HepG2 (cell line): ENCODE results near the gene RNF135. TPM values are rescaled to one million over a fixed set of nuclear protein-coding genes. Genes with fewer than 3 reads are reported as not detected.
A peak's percentile ranks its signal among the peaks of the same experiment; 100 is the strongest.
"Not testable (repeated sequence)": the region's sequence is repeated elsewhere in the genome, so short reads cannot be mapped to it uniquely, and the experiment has no call there.

Experiments used
- ATAC-seq: fragments of 200-7000 bp; cut with Tn5 transposase; 3 replicates; pipeline ENCODE4 v1.9.1; 2020; ENCODE audit warnings: mild to moderate bottlenecking, moderate library complexity
- BruUV-seq: library from RNA; stranded (reverse); fragments of 400-500 nt; replicated peaks from 2 replicates; lab custom pipeline; 2021; lab: Mats Ljungman, UMichigan
- CTCF ChIA-PET: fragments of 300-600 bp; formaldehyde crosslinking; extraction: SDS; loops from one replicate; lab custom pipeline; 2021; ENCODE audit warnings: low total read pairs, inconsistent platforms, low intra/inter-chr PET ratio; lab: Yijun Ruan, JAX
- POLR2A ChIA-PET: fragments of 350-600 bp; sonication (Branson Sonifier 250); formaldehyde crosslinking; loops from one replicate; lab custom pipeline; 2020; ENCODE audit warnings: antibody characterized with exemption, inconsistent platforms; lab: Yijun Ruan, JAX
- DNase-seq: peaks from one replicate; pipeline ENCODE4 v3.0.0-alpha.2; 2015; ENCODE audit warnings: low spot score
- FAIRE-seq: peaks from 3 replicates; lab custom pipeline; 2011; peaks lifted over from hg19 to GRCh38; lab: Jason Lieb, UNC
- H2AFZ ChIP-seq: one replicate; pipeline ENCODE4 v1.6.1; 2011; ENCODE audit warnings: low read length, inconsistent platforms
- H3K27ac ChIP-seq: fragments of 300-600 bp; 3 replicates; pipeline ENCODE4 v1.8.0; 2011; ENCODE audit warnings: mixed run types, mild to moderate bottlenecking, mixed read lengths, low read length, inconsistent platforms; ENCODE audit not compliant: insufficient read depth; ENCODE audit errors: extremely low read length
- H3K27me3 ChIP-seq, 2 experiments: fragments of 200-600 bp in 1 of 2; 2 replicates in 1 of 2; 3 replicates in 1 of 2; pipeline versions ENCODE4 v1.6.0 to v1.8.0; 2011; ENCODE audit warnings: low read length in 2 of 2, mild to moderate bottlenecking in 2 of 2, moderate library complexity in 2 of 2, inconsistent platforms in 1 of 2; ENCODE audit not compliant: insufficient read depth in 2 of 2, control insufficient read depth in 1 of 2
- H3K36me3 ChIP-seq, 2 experiments: fragments of 200-600 bp in 1 of 2; replicated peaks in 1 of 2; 2 replicates in 1 of 2; 3 replicates in 1 of 2; pipeline versions ENCODE4 v1.5.1 to v1.8.0; 2011; ENCODE audit warnings: low read length in 2 of 2, inconsistent platforms in 1 of 2; ENCODE audit not compliant: insufficient read depth in 2 of 2, control insufficient read depth in 1 of 2
- H3K4me1 ChIP-seq: 2 replicates; pipeline ENCODE4 v1.5.1; 2012; ENCODE audit warnings: low read length, inconsistent platforms; ENCODE audit not compliant: insufficient read depth
- H3K4me2 ChIP-seq: 2 replicates; pipeline ENCODE4 v1.6.0; 2011; ENCODE audit warnings: low read depth, low read length, inconsistent platforms
- H3K4me3 ChIP-seq, 3 experiments: fragments of 200-600 bp in 1 of 3; sonication (generic), shearing (Covaris generic) in 1 of 3; replicated peaks in 1 of 3; 2 replicates each; pipeline ENCODE4 v1.5.1; 2011 to 2016; ENCODE audit warnings: low read length in 3 of 3, inconsistent platforms in 2 of 3, low read depth in 2 of 3, mild to moderate bottlenecking in 2 of 3, control low read depth in 1 of 3, mixed read lengths in 1 of 3; ENCODE audit not compliant: insufficient read depth in 1 of 3
- H3K79me2 ChIP-seq: one replicate; pipeline ENCODE4 v1.6.1; 2011; ENCODE audit warnings: low read length, inconsistent platforms; ENCODE audit not compliant: insufficient read depth
- H3K9ac ChIP-seq: 2 replicates; pipeline ENCODE4 v1.6.0; 2011; ENCODE audit warnings: mild to moderate bottlenecking, low read depth, low read length, inconsistent platforms; ENCODE audit not compliant: insufficient read depth
- H3K9me3 ChIP-seq: 2 replicates; pipeline ENCODE4 v1.5.1; 2012; ENCODE audit warnings: mild to moderate bottlenecking, low read length
- H4K20me1 ChIP-seq: 2 replicates; pipeline ENCODE4 v1.6.0; 2011; ENCODE audit warnings: inconsistent platforms, mild to moderate bottlenecking, low read length, moderate library complexity; ENCODE audit not compliant: insufficient read depth
- FOXJ3 ChIP-seq: sonication (generic); formaldehyde crosslinking; IDR thresholded peaks from 2 replicates; pipeline ENCODE4 v1.4.0; 2020; ENCODE audit warnings: missing genetic modification reagents, mild to moderate bottlenecking, borderline replicate concordance
- JUN ChIP-seq: sonication (generic); formaldehyde crosslinking; IDR thresholded peaks from 2 replicates; pipeline ENCODE4 v1.4.0; 2020; ENCODE audit warnings: mild to moderate bottlenecking, missing genetic modification reagents
- KMT2B ChIP-seq: IDR thresholded peaks from 2 replicates; pipeline ENCODE4 v1.6.1; 2016; ENCODE audit warnings: missing genetic modification reagents, missing compliant biosample characterization
- MAFF ChIP-seq: IDR thresholded peaks from 2 replicates; pipeline ENCODE4 v1.6.1; 2011; ENCODE audit warnings: low read depth, low read length, improper control_type of control experiment
- MAFK ChIP-seq, 2 experiments: IDR thresholded peaks in 1 of 2; conservative IDR thresholded peaks in 1 of 2; 2 replicates each; pipeline ENCODE4 v1.6.1; 2011; ENCODE audit warnings: improper control_type of control experiment in 2 of 2, low read length in 2 of 2
- NR3C1 ChIP-seq: sonication (generic); formaldehyde crosslinking; IDR thresholded peaks from 2 replicates; pipeline ENCODE4 v1.4.0; 2020; ENCODE audit warnings: missing genetic modification reagents
- SAFB2 ChIP-seq: sonication (generic); formaldehyde crosslinking; IDR thresholded peaks from 2 replicates; pipeline ENCODE4 v1.5.1; 2020; ENCODE audit warnings: missing genetic modification reagents, low read depth, mild to moderate bottlenecking, borderline replicate concordance
- ZBTB8A ChIP-seq: sonication (generic); formaldehyde crosslinking; IDR thresholded peaks from 2 replicates; pipeline ENCODE4 v1.4.0; 2020; ENCODE audit warnings: mild to moderate bottlenecking, low read depth, missing genetic modification reagents, borderline replicate concordance
- ZFP36L1 ChIP-seq: sonication (generic); formaldehyde crosslinking; IDR thresholded peaks from 2 replicates; pipeline ENCODE4 v1.8.0; 2022; ENCODE audit warnings: mild to moderate bottlenecking, missing genetic modification reagents, moderate library complexity
- ZNF331 ChIP-seq: sonication (generic); formaldehyde crosslinking; IDR thresholded peaks from 2 replicates; pipeline ENCODE4 v1.4.0; 2020; ENCODE audit warnings: missing genetic modification reagents
- ZNF543 ChIP-seq: sonication (generic); formaldehyde crosslinking; IDR thresholded peaks from 2 replicates; pipeline ENCODE4 v1.4.0; 2020; ENCODE audit warnings: mild to moderate bottlenecking, missing genetic modification reagents
- ZNF747 ChIP-seq: sonication (generic); formaldehyde crosslinking; IDR thresholded peaks from 2 replicates; pipeline ENCODE4 v1.8.1; 2023; ENCODE audit warnings: missing genetic modification reagents, mild to moderate bottlenecking, borderline replicate concordance
- WGBS: methylation state at CpG from one replicate; pipeline ENCODE4 v1.1.6; 2017; ENCODE audit warnings: low lambda C conversion rate; 5-methylcytosine and 5-hydroxymethylcytosine counted together
- in situ Hi-C: cut with HindIII; loops from 2 replicates; pipeline ENCODE4 v1.10.0; 2017; ENCODE audit warnings: low pct_unique_long_range_greater_than_20kb; ENCODE audit not compliant: extremely low pct_ligation_motif_present
- intact Hi-C: fragments of 100-400 bp; cut with micrococcal nuclease; formaldehyde crosslinking; loops from one replicate; pipeline ENCODE4 v1.10.0; 2022; ENCODE audit not compliant: unreplicated experiment
- polyA plus RNA-seq, 8 experiments: library from polyadenylated mRNA; depleted of rRNA in 3 of 8; stranded (reverse) in 7 of 8; unstranded in 1 of 8; fragments of >200 nt; fragmentation: Illumina TruSeq in 4 of 8; extraction: Trizol in 4 of 8; gene quantifications; 2 replicates each; pipeline versions ENCODE4 v1.2.1 to v1.2.3, GENCODE V29; 2011 to 2016; ENCODE audit warnings: low read depth in 4 of 8, missing spikeins in 1 of 8, mixed read lengths in 1 of 8; ENCODE audit not compliant: insufficient read depth in 1 of 8
- total RNA-seq, 5 experiments: library from RNA; depleted of rRNA; stranded (reverse); fragments of >200 nt; fragmentation: Illumina TruSeq; extraction: Trizol; gene quantifications; 2 replicates each; pipeline ENCODE4 v1.2.3, GENCODE V29; 2016; ENCODE audit warnings: low read depth in 1 of 5
- TF ChIP-seq, protein P1 (sequence below): sonication (generic); formaldehyde crosslinking; IDR thresholded peaks from 2 replicates; pipeline ENCODE4 v1.8.1; 2023; ENCODE audit warnings: missing genetic modification reagents, mild to moderate bottlenecking, borderline replicate concordance

RNF135 gene
- total and polyA plus RNA-seq, 2 of the 13 experiments (the other 11 are each of a cell fraction or from before 2014, with no cell fraction given) = not detected

DNA sequence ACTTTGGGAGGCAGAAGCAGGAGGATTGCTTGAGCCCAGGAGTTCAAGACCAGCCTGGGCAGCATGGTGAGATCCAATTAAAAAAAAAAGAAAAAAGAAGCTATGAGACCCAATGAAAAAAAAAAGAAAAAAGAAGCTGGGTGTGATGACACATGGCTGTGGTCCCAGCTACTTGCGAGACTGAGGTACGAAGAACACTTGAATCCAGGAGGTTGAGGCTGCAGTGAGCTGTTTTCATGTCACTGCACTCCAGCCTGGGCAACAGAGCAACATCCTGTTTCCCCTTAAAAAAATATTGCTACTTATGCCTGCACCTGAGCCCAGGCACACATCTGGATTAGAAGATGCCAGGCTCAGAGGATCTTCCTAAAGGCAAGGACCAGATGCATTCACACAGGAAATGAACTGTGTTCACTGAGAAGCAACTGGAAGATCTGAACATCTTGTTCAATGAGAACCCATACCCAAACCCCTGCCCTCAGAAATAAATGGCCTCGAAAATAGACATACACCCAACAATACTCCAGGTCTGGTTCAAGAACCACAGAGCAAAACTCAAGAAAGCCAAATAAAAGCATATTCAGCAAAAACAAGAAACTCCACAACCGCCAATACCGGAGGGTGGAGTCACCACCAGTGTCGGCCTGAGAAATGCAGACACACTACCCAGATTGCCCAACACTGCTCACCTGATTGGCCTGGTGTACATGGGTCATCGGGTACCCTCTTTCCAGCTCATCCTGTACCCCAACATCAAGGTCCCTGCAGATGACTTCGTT lies 4.4 kb downstream of the RNF135 start:
- CTCF ChIA-PET = no interaction called here
- no peak for ATAC-seq
- peaks cover 12% of the 10 kb centered on the region; the same call in 1 of the 2 replicates for H3K4me1 ChIP-seq

GRCh38 chr17:30979919-30980318 lies 9.1 kb downstream of the RNF135 start:
- H3K36me3 ChIP-seq, CTCF ChIA-PET, BruUV-seq, H3K4me3 ChIP-seq, H2AFZ ChIP-seq, FAIRE-seq, H3K9me3 ChIP-seq, POLR2A ChIA-PET, DNase-seq, H4K20me1 ChIP-seq, H3K9ac ChIP-seq, in situ Hi-C loops, H3K27me3 ChIP-seq, ATAC-seq, H3K4me2 ChIP-seq, H3K4me1 ChIP-seq, H3K27ac ChIP-seq, intact Hi-C loops, H3K79me2 ChIP-seq: not testable (repeated sequence)
- 82% methylated on average over 7 of the region's 33 CpGs for WGBS

More for the DNA sequence above, 4.4 kb downstream of the RNF135 start:
- Histone ChIP-seq H3K79me2 (no peaks in the 10 kb centered on the region), H3K36me3 (no peaks in the 10 kb centered on the region), H3K27me3 (no peaks in the 10 kb centered on the region; a peak in 1 of 5 replicates), H3K4me3 (no peak overlapping the region), H2AFZ (no peak overlapping the region), H4K20me1 (no peaks in the 10 kb centered on the region), H3K9me3 (no peaks in the 10 kb centered on the region), H3K9ac (no peak overlapping the region), H3K27ac (no peak overlapping the region), H3K4me2 (no peak overlapping the region)
- FAIRE-seq (no peak), DNase-seq (no peak)
- POLR2A ChIA-PET = no interaction called here
- intact Hi-C loops (no loop called here), in situ Hi-C loops (no loop called here)
- no TSS peak for BruUV-seq
- TF ChIP-seq, protein P1, sequence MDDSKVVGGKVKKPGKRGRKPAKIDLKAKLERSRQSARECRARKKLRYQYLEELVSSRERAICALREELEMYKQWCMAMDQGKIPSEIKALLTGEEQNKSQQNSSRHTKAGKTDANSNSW = no peak
- TF ChIP-seq MAFF = peak; percentile 73
- peak; percentile 72 to 76 for TF ChIP-seq MAFK (conservative IDR thresholded peaks at IDR 0.05 in 1 of 2, IDR thresholded peaks at IDR 0.05 in 1 of 2; ENCODE audit: low read length in 2 of 2)
- TF ChIP-seq JUN (CRISPR knock-in tag) = no peak
- no peak for TF ChIP-seq SAFB2 (CRISPR knock-in tag)
- TF ChIP-seq ZNF747 (CRISPR knock-in tag) = no peak
- no peak for TF ChIP-seq ZFP36L1 (CRISPR knock-in tag)
- no peak for TF ChIP-seq ZBTB8A (CRISPR knock-in tag)
- TF ChIP-seq FOXJ3 = no peak
- TF ChIP-seq ZNF331 (CRISPR knock-in tag) = no peak
- TF ChIP-seq NR3C1 (CRISPR knock-in tag) = no peak
- TF ChIP-seq KMT2B = no peak
- TF ChIP-seq ZNF543 (CRISPR knock-in tag) = no peak
- 41% methylated on average over 8 of the region's 8 CpGs for whole genome bisulfite sequencing
